HCEC 1CT (cell line): ENCODE data around the gene SH3PXD2B.

ENCODE experiments used
- DNase-seq: peaks from one replicate; pipeline ENCODE4 v3.0.0-alpha.2; 2017

The SH3PXD2B gene

DNA sequence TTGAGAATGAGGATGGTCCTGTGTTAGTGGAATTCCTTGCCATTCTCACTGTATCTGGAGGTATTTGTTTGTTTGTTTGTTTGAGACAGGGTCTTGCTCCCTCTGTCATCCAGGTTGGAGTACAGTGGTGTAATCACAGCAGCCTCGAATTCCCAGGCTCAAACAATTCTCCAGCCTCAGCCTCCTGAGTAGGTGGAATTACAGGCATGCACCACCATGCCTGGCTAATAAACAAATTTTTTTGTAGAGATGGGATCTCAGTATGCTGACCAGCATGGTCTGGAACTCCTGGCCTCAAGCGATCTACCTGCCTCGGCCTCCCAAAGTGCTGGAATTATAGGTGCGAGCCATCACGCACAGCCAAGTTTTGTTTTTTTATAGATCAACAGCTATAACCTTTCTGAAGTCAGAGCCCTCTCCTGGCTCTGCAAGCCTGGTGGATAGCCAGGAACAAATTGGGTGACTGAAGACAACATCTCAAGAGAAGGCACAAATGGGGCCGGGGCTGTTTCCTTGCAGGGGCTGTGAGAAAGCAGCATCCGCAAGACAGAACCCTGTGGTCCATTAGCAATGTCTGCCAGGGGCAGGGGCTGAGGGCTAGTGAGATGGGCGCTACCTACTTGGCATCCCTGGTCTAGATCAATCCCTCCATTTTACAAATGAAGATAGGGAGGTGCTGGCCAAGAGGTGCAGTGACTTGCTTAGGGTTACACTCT lies 18.8 kb downstream of the SH3PXD2B start:
- no peak for DNase-seq

GRCh38 chr5:172434251-172434650 lies 20.1 kb downstream of the SH3PXD2B start:
- DNase-seq: no peak

DNA sequence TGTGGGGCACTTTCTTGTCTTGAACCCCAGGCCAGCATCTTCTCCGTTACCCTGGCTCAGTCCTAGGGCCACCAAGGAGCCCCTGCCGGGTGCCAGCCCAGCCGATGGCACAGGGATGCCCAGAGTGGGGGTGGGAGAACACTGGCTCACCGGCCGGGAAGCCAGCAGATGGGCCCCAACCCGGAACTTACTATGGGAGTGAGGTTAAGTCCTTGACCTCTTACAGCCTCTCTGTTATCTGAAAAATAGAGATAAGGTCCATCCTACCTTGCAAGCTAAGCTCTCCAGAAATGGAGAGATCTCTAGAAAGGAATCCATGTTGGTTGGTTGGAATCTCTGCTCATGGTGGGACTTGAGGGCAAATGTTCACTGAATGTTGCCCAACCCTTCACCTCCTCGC lies 20.8 kb downstream of the SH3PXD2B start:
- no peak for DNase-seq

DNA sequence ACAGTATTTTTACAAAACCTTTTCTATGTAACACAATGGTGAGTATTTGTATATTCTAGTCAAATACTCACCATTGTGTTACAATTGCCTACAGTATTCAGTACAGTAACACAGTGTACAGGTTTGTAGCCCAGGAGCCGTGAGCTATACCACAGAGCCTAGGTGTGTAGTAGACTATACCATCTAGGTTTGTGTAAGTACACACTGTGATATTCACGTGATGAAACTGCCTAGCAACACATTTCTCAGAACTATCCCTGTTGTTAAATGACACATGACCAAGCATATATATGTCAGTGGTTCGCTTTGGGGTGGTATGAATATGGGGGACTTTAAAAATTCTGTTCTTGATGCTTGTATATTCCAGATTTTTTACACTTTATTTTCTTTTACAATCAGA lies 21.3 kb downstream of the SH3PXD2B start:
- DNase-seq: no peak

DNA sequence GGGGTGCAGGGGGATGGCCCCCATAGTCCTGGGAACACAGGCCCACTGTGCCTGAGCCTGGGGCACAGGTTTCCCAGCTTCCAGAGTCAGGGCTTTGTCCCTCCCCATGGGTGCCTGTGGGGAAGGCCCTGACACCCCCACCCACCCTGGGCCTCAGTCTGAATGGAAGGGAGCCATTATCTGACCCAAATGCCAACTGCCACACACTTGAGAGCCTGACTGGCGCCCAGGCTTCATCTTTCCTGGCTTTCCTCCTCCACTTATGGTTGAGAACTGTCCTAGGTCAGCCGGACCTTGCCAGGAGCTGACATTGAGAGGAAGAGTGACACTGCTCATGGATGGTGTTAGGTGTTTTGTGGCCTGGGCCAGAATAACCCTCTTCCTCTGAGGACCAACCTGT lies 24.0 kb downstream of the SH3PXD2B start:
- no peak for DNase-seq

DNA sequence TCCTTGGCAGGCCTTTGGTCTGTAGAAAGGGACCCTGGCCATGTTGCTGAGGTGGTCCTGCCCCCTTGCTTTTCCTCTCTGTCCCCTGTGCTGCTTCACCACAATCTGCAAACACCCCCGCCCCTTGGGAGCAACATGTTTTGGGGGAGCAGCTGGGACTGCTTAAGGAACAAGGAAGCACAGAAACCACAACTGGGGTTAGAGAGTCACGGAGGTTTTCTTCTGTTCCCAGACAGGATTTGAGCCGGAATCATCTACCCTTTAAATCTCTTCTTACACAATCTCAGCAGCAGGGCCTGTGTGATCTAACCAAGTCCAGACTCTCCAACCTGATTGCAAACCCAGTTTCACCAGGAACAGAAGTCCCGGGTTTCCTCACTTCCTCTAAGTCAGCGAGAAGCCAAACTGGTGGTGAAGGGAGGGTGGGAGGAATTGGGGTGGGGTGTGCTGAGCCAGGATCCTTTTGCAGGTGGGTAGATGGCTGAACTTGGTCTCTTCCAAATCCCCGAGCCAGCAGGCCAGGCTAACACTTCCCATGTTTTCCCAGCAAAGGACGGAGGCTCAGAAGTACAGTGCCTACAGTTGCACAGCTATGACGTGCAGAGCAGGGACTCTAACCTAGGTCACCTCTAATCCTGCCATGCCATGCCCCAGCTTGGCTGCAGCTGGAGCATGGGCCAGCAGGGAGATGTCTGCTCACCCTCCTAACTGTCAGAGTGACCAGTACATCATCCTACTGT lies 25.0 kb downstream of the SH3PXD2B start:
- DNase-seq: peak; percentile 95

DNA sequence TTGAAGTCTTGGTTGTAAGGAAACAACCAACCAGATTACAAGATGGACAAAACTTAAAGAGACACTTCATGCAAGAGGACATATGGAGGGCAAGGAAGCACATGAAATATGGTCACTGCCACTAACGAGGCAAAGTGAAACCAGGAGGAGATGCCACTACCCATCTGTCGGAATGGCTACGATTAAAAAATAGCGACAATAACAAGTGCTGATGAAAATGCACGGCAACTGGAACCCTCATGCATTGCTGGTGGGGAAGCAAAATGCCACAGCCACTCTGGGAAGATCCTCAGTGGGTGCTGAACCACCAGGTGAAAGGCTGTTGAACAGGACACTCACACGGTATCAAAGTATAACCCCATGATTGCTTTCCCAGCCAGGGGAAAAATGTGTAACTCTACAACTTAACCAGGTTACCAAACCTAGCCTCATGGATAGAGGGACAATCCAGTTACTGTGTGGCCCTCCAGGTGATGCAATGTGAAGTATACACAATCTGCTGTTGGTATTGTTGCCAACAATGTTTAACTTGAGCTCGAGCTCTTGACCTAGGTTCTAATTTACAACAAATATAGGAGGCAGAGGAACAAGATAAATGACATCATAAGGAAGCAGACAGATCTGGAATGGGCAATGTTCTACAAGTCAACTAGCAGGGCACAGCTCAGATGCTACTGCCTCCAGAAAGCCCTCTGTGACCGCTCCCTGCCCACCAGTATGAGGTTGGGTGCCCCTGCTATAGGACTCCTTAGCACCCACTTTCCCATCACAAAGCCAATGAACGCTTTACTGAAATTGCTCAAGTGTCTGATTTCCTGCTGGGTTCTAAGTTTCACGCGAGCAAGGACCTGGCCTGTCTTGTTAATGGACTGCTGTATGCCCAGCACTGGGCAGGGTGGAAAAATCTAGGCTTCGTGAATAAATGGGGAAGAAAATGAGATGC lies 25.8 kb downstream of the SH3PXD2B start:
- DNase-seq: no peak

GRCh38 chr5:172427202-172427601 lies 27.1 kb downstream of the SH3PXD2B start:
- no peak for DNase-seq

DNA sequence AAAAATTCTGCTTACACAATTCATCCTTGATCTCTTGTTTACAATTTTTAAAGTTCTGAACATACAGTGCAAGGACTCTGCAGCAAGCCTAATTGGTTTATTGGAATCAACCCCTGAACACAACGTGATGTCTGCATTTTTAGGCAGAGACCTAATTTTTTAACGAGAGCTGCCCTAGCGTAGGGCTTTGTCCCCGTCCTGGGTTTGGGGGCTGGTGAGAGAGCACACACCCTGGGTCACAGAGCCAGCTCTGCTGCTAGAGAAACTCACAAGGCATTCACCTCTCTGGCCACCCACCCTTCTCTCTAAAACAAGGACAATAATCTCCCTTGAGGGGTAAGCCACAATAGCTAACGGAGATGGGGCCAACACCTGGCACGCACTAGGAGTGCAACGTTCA lies 28.2 kb downstream of the SH3PXD2B start:
- DNase-seq: no peak

GRCh38 chr5:172425402-172425801 lies 28.9 kb downstream of the SH3PXD2B start:
- no peak for DNase-seq

DNA sequence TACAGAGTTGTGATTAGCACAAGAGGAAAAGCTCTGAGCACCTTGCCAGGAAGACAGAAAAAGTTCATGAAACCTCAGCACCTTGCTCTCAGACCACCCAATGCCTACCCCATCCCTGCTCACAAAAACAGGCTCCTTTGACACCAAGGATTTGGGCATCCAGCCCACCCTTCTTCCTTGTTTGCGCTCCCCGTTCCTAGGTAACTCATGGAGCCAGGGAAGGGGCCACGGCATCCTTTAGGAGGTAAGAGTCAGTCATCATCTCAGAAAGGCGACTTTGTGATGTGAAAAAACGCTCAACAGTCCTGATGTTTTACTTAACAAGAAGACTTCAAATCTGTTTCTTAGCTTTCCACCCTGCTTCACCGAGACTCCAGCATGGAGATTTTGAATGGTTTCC lies 29.5 kb downstream of the SH3PXD2B start:
- no peak for DNase-seq

- no peak for DNase-seq
Measured at GRCh38 chr5:172424111-172424490, 30.2 kb downstream of the SH3PXD2B start.

GRCh38 chr5:172423379-172424110 lies 30.8 kb downstream of the SH3PXD2B start:
- no peak for DNase-seq

GRCh38 chr5:172422255-172422654 lies 32.1 kb downstream of the SH3PXD2B start:
- no peak for DNase-seq

- no peak for DNase-seq
Measured at GRCh38 chr5:172421020-172421419, 33.3 kb downstream of the SH3PXD2B start.

DNA sequence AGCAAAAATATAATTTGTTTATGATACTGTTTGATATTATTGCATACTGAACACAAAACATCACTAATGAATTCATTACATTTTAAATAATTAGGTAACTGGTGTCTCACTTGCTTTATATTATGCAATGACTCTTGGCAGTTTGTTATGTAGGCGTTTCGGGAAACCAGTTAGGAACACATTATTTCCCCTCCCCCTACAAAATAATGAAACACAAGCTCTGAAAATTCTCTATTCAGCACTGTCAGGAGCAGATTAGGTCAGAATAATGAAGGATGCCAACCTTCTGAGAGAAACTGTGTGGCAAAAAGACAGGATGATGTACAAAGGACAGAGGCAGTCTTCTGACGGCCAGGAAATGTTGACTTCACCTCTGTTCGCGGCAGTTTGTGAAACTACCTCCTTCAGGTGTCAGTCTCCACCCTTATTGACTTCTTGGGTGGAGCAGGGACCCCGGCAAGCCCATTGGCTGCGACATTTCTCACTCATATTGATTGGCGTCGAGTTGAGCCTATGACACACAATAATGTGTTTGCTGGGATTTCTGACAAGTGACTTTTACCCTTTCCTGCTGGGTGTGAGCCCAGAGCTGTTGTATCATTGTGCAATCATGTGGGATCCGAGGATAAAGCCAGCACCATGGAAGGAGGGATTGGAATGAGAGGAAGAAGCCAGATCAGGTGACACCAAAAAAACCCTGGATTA lies 33.9 kb downstream of the SH3PXD2B start:
- DNase-seq: peak; percentile 95

- no peak for DNase-seq
Measured at GRCh38 chr5:172418862-172419814, 35.2 kb downstream of the SH3PXD2B start.

- DNase-seq: peak; percentile 94
Measured at GRCh38 chr5:172417983-172418630, 36.2 kb downstream of the SH3PXD2B start.

- DNase-seq: no peak
Measured at GRCh38 chr5:172417130-172417841, 37.0 kb downstream of the SH3PXD2B start.
